ENCODE data around the gene CA12.

CA12 gene

GRCh38 chr15:63398456-63398855 lies 16.8 kb upstream of the CA12 start:
- no peak for ATAC-seq
- TF ChIP-seq CSRNP3 (CRISPR knock-in tag; IDR thresholded peaks at IDR 0.05) (no peak), ISL1 (CRISPR knock-in tag; IDR thresholded peaks at IDR 0.05) (no peak), RARB (CRISPR knock-in tag; IDR thresholded peaks at IDR 0.05) (no peak), TSHZ2 (CRISPR knock-in tag; IDR thresholded peaks at IDR 0.05) (no peak)

- no peak for TF ChIP-seq OSR1 (CRISPR knock-in tag; IDR thresholded peaks at IDR 0.05)
- ATAC-seq: no peak
Observed at GRCh38 chr15:63396152-63396928, 14.7 kb upstream of the CA12 start.

GRCh38 chr15:63395730-63396151 lies 14.1 kb upstream of the CA12 start:
- no peak for TF ChIP-seq TOX (CRISPR knock-in tag; IDR thresholded peaks at IDR 0.05; ENCODE audit: borderline replicate concordance)
- no peak for TF ChIP-seq GLIS3 (CRISPR knock-in tag; IDR thresholded peaks at IDR 0.05)
- TF ChIP-seq SNAI2 (CRISPR knock-in tag; IDR thresholded peaks at IDR 0.05): no peak
- TF ChIP-seq ARNTL (CRISPR knock-in tag; IDR thresholded peaks at IDR 0.05; ENCODE audit: borderline replicate concordance, low read depth): no peak
- TF ChIP-seq POU6F1 (CRISPR knock-in tag; IDR thresholded peaks at IDR 0.05; ENCODE audit: borderline replicate concordance, low read depth): no peak
- no peak for TF ChIP-seq ZNF565 (CRISPR knock-in tag; conservative IDR thresholded peaks at IDR 0.05; ENCODE audit: low read depth)
- TF ChIP-seq ZC3H10 (CRISPR knock-in tag; IDR thresholded peaks at IDR 0.05): no peak
- ATAC-seq: no peak

- TF ChIP-seq SNAI2 (CRISPR knock-in tag; IDR thresholded peaks at IDR 0.05) (no peak), GLIS3 (CRISPR knock-in tag; IDR thresholded peaks at IDR 0.05) (no peak), TOX (CRISPR knock-in tag; IDR thresholded peaks at IDR 0.05; ENCODE audit: borderline replicate concordance) (no peak), CSRNP3 (CRISPR knock-in tag; IDR thresholded peaks at IDR 0.05) (no peak), ZNF565 (CRISPR knock-in tag; conservative IDR thresholded peaks at IDR 0.05; ENCODE audit: low read depth) (no peak), OSR1 (CRISPR knock-in tag; IDR thresholded peaks at IDR 0.05) (no peak), TSHZ2 (CRISPR knock-in tag; IDR thresholded peaks at IDR 0.05) (no peak), CREB5 (CRISPR knock-in tag; IDR thresholded peaks at IDR 0.05; ENCODE audit: low read depth) (no peak), ARNTL (CRISPR knock-in tag; IDR thresholded peaks at IDR 0.05; ENCODE audit: borderline replicate concordance, low read depth) (no peak), RARB (CRISPR knock-in tag; IDR thresholded peaks at IDR 0.05) (no peak), POU6F1 (CRISPR knock-in tag; IDR thresholded peaks at IDR 0.05; ENCODE audit: borderline replicate concordance, low read depth) (no peak), ZFP3 (CRISPR knock-in tag; IDR thresholded peaks at IDR 0.05) (no peak), CSDC2 (CRISPR knock-in tag; IDR thresholded peaks at IDR 0.05) (no peak), PPARA (CRISPR knock-in tag; IDR thresholded peaks at IDR 0.05; ENCODE audit: borderline replicate concordance) (no peak), ZFP30 (CRISPR knock-in tag; IDR thresholded peaks at IDR 0.05) (no peak), ESRRG (CRISPR knock-in tag; IDR thresholded peaks at IDR 0.05) (no peak), ZNF8 (CRISPR knock-in tag; IDR thresholded peaks at IDR 0.05) (no peak), ZNF70 (CRISPR knock-in tag; IDR thresholded peaks at IDR 0.05) (no peak)
- no peak for ATAC-seq
Observed at GRCh38 chr15:63392361-63393009, 10.8 kb upstream of the CA12 start.
